HG02870 (cell line): ENCODE data around the gene GRK1.

ENCODE experiments used
- ATAC-seq: cut with Tn5 transposase; IDR thresholded peaks from one replicate; pipeline ENCODE4 v1.9.1; 2021; ENCODE audit warnings: mild to moderate bottlenecking, moderate library complexity; ENCODE audit not compliant: unreplicated experiment

GRK1 gene

DNA sequence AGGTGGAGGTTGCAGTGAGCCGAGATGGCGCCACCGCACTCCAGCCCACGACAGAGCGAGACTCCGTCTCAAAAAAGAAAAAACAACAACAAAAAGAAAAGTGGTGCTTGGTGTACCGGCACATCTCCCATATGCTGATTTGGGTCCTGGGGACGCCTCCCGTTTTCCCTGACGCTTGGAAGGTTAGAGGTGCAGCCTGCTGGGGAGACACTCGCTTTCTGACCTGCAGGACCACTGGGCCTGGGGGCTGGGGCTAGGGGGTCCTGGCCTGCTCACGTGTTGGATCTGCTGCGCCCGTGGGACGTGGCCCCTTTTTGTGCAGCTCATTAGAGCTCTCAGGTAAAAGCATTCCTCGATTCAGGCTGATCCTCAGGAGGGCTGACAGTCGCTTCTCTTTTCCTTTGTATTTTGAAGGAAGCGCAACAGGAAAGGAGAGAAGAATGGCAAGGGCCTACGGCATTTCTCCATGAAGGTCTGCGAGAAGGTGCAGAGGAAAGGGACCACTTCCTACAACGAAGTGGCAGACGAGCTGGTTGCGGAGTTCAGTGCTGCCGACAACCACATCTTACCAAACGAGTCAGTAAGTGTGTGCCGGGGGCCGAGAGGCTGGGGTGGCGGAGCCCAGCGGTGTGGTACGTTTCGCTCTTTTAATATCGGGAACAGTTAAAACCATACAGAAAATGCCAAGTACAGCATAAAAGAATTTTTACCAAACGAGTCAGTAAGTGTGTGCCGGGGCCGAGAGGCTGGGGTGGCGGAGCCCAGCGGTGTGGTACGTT, 34.1 kb upstream of the GRK1 start:
- no peak for ATAC-seq

DNA sequence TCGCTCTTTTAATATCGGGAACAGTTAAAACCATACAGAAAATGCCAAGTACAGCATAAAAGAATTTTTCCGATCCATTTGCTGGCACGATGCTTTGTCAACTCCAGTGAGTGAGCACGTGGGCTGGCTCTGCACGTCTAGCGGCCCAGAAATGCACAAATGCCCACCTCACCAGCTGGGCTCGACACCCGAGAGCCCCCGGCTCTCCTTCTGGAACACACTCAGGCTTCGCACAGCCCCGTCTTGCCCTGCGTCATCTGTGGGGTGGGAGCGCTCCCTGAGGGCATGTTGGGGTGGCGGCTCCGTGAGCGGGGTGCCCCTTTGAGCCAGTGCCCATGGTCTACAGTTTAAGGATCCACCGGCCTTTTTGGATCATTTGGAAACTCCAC, 33.5 kb upstream of the GRK1 start:
- no peak for ATAC-seq

DNA sequence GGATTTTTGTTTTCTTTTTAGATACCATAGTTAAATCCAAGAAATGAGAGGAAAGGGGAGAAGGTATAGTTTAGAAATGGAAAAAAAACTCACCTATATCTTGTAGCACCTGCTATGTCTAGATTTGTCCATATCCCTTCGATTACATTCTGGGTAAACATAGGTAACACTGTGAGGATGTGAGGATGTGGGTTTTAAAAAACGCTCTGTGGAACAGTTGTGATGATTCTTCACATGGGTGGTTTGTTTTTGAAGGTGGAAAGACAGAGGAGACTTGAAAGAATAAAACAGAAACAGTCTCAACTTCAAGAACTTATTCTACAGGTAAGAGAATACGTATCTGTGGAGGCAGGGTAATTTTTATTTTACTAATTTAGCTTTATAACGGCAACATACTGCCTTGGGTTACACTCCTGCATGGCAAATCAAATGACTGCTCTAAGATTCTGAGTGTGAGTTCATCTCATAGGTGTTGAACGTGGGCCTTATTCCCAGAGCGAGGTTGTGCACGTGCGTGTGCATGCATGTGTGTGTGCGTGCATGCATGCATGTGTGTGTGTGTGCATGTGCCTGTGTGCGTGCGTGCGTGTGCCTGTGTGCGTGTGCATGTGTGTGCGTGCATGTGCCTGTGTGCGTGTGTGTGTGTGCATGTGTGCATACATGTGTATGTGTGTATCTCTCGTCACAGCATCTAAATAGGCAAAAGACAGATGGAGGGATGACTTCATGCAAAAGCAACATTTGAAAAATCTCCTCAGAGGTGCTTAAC, 32.6 kb upstream of the GRK1 start:
- no peak for ATAC-seq

DNA sequence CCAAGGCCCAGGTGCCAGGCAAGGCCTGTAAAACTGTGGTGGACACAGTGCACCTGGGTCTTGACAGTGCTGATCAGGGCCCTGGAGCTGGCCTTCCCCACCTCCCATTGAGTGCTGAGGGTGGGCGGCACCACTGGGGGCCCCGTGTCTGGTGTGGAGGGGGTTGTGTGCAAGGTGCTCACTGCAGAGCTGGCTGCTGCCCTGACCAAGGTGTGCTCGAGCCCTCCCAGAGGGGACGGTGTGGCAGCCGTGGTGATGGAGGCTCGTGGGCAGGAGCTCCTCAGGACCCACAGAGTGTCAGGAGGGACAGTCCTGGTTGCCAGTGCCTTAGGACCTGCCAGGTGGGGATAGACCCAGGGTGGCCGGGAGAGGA, 32.0 kb upstream of the GRK1 start:
- ATAC-seq: no peak

DNA sequence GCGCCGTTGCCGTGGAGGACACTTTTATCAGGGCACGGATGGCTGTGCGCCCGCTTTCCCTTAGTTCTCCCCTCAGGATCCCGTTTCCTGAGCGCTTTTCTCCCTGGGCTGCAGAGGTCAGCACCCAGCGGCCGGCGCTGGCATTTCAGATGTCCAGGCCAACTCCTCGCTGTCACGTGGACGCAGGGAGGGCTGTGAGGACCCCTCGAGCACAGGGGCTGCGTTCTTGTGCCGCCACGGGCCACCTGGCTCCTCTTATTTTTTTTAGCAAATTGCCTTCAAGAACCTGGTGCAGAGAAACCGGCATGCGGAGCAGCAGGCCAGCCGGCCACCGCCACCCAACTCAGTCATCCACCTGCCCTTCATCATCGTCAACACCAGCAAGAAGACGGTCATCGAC, 31.3 kb upstream of the GRK1 start:
- ATAC-seq: no peak

DNA sequence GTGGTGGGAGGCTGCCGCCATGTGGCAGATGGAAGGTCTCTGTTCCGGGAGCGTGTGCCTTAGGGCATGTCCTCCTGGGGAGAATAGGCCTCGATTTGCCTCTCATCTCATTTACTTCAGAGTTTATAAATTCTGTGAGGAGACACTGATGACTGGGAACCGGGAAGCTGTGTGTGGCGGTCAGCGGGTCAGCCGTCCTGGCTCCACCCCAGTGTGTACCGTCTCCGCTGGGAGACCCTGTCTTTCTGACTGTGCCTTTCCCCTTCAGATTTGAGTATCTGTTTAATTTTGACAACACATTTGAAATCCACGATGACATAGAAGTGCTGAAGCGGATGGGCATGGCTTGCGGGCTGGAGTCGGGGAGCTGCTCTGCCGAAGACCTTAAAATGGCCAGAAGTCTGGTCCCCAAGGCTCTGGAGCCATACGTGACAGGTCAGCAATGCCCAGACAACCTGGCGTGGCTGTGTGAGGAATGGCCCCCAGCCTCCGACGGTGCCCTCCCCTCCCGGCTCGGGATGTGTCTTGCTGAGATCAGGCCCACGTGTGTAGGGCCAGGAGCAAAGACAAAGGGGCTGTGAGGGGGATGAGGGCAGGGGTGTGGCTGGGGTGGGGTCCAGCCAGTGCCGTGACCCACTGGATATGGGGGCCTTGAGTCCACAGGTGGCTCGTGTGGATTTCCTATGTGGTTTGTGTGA, 30.6 kb upstream of the GRK1 start:
- ATAC-seq: no peak

DNA sequence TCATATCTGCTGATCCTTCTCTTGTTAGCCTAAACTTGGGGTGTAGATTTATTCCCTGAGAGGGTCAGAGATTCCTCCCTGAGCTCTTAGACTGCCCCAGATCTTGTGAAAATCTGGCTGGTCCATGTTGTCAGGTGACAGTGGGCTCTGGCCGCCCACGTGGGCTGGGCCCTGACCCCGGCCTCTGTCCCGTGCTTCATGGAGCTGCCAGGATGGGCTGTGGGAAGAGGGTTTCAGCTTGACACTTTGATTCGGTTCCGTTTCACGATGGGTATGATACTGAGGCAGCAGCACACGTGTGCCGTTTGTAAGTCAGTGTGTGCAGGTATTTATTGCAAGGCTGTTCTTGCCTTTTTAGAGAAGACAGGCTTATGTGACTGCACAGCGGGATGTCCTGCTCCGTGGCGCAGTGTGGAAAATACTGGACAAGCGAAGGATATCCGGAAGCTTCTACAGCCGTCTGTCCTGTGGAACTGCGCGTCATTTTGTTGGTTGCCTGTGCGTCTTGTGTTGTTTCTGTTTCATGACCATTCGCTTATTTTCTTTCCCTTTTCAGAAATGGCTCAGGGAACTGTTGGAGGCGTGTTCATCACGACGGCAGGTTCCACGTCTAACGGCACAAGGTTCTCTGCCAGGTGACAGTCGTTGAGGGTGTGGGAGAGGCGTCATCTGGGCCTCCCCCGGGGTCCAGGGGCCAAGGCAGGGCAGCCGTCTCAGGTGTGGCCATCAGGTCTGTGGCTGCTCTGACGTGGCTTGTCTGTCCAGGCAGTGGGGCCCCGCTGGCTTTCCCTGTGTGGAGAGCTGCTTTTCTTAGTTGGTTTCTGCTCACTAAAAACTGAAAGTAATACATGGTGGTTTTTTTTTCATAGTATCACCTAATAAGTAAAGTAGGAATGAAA, 29.5 kb upstream of the GRK1 start:
- no peak for ATAC-seq

DNA sequence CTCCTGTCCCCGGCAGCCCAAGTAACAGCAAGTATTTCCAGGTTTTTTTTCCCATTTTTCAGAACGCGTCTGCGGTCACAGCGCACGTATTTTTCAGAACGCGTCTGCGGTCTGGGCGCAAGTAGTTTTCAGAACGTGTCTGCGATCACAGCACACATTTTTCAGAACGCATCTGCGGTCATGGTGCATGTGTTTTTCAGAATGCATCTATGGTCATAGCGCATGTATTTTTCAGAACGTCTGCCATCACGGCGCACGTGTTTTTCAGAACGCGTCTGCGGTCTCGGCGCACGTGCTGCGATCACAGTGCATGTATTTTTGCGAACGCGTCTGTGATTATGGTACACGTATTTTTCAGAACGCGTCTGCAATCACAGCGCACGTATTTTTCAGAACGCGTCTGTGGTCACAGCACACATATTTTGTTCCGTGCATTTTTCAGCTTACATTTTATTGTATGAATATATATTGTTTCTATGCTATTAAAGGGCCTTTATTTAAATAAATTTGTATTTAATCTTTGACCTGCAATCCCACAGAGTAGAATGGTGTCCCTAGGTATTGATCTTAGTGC, 28.8 kb upstream of the GRK1 start:
- no peak for ATAC-seq

DNA sequence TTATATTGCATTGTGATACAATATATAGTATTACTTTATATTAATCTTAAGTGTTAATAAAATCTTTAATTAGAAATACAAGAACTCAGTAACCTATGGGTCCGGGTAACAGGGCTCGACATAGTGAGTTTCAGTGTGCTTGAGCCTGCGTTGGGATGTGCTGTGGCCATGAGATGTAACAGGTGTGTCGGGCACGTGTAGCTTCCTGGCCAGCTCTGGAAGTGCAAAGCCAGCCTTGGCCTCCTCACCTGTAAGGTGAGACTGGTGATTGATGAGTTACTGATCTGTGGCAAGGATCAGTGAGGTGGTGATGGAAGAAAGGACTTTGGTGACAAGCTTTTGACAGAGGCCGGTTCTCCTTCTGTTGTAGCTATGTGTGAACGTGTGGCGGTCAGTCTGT, 28.2 kb upstream of the GRK1 start:
- ATAC-seq: no peak

DNA sequence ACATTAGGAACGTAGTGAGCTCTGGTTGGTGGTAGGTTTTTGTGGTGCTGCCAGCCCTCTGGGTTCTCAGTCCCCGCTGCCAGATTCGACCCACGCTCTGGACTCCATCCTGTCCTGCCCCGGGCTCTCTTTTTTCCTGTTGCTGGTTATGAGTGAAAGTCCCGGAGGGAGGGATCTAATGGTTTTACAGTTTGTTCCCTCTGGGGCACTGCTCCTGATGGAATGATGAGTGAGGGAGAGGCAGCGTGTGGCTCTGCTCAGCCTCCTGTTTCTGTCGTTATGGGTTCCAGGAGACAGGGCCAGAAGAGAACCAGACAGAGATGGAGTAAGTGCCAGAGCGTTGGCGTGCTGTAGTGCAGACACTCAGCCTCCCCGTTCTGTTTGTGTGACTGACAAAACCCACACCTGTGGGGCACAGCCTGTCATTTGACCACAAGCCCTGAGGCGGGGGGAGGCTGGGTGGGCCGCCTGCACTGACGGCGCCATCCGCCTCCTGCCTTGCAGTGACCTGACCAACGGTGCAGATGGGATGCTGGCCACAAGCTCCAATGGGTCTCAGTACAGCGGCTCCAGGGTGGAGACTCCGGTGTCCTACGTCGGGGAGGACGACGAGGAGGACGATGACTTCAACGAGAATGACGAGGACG, 27.3 kb upstream of the GRK1 start:
- ATAC-seq: no peak

DNA sequence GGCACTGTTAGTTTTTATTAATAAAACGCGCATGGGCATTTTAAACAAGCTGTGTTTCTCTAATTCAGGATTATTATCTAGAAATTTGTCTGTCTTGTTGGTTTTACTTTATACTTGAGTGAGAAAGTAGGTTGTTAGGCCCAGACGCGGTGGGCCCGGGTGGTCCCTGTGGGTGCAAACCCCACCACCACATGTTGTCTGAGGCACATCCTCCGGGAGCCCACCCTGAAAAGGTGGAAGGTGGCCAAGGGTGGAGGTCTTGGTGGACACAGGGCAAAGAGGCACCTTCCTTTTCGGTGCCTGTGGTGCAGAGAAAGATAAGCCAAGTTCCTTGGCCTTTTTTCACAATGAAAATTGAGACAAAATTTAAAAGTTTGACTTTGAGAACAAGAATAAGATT, 25.6 kb upstream of the GRK1 start:
- ATAC-seq: no peak

DNA sequence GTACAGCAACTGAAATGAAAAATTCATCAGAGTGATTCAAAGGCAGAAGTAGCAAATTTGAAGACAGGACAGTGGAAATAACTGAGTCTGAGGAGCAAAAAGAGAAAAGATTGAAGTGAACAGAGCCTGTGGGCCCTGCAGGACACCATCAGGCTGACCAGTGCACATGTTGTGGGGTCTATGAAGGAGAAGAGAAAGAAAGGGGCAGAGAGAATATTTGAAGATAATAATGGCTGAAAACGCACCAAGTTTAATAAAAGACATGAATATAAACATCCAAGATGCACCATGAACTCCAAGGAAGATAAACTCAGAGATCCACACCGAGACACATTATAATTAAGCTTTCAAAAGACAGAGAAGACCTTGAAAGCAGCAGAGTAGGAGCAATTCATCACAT, 24.5 kb upstream of the GRK1 start:
- no peak for ATAC-seq

DNA sequence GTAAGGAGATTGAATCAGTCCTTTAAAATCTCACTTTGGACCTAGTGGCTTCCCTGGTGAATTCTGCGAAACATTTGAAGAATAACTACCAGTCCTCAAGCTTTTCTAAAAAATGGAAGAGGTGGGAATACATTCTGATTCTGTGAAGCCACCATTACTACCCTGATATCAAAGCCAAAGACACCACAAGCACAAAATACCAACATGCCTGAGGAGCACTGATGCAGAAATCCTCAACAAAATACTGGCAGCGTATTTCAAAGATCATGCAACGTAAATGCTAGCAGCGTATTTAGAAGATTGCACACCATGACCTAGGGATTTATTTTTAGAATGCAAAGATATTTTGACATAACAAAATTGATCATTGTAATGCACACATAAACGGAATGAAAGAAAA, 23.4 kb upstream of the GRK1 start:
- no peak for ATAC-seq

DNA sequence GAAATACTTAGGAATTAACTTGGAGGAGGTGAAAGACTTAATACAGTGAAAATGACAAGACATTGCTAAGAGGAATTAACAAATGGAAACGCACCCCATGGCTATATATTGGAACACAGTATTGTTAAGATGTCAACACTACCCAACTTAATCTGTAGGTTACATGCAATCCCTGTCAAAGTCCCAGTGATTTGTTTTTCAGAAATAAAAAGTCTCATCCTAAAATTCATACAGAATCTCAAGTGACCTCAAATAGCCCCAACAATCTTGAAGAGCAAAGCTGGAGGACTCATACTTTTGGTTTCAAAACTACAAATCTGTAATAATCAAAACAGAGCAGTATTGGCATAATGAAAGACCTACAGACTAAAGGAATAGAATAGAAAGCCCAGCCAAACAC, 22.2 kb upstream of the GRK1 start:
- ATAC-seq: no peak

DNA sequence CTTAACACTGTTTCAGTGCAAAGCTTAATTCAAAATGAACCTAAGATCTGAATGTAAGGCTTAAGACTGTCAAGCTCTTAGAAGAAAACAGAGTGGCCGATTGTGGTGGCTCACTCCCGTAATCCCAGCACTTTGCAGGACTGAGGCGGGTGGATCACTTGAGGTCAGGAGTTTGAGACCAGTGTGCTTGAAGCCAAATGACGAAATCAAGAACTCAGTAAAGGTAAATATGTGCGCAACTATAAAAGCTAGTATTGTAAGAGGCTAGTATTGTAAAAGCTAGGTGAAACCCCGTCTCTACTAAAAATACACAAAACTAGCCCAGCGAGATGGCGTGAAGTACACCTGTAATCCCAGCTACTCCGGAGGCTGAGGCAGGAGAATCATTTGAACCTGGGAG, 21.7 kb upstream of the GRK1 start:
- no peak for ATAC-seq

DNA sequence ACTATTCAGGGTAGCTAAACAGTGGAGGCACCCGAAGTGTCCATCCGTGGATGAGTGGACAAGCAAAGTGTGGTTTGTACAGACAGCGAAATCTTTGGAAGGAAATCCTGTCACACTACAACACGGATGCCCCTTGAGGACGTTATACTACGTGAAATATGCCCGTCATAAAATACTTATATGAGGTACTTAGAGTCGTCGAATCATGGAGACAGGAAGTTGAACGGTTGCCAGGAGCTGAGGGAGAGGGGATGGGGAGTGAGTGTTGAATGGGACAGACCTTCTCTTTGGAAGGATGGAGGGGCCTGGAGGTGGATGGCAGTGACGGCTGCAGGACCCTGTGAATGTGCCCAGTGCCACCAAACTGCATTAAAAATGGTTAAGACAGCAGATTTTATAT, 20.6 kb upstream of the GRK1 start:
- ATAC-seq: no peak

DNA sequence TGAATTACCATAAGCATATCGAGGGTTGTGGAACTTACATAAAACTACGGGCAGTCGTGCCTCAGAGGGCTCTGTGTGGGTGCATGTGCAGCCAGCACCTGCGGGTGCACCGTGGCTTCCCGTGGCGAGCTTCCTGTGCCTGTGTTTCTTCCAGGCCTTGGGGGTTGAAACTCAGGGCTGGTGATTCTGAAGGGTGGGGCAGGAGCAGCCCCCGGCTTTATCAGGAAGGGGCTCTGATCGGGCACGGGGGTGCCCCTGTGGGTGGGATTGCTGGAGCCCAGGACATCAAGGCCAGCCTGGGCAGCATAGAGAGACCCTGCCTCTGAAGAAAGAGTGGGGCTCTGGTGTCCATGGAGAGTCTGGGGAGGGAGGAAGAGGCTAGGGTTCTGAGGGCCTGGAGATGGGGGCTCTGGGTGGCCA, 20.1 kb upstream of the GRK1 start:
- ATAC-seq: no peak

DNA sequence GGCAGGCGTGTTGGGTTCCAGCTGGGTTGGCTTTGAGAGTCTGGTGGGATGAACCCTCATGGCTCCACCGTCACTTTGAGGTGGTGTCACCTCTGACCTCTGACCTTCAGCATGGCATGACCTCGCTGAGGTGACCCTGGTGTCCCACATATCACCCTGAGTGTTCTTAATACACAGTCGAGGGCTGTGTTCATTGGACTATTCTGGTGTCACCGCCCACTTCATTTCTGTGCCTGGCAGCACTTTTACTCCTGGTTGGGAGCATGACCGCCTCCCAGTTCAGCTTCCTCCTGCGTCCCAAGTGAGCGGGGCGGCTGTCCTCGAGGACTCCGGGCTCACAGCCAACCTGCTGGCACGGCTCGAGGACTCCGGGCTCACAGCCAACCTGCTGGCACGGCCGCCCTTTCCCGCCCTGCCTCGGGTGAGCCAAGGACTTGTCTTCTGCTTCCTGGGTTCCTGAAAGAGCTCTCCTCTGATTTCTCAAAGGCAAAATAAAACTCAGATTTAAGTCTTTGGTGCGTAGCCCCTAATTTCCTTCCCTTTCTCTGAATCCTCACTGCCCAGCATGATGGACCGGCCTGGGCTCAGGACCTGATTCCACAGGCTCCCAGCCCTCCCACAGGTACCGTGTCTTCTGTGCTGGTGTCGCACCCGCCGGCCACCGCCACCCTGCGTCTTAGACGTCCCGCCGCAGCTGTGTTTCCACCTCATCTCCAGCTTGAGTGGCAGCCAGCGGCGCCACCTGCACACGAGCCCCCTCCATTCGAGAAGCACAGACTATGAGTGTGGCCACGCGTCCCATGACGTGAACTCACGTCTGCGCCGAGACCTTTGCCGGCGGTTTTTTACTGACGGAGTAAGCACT, 19.4 kb upstream of the GRK1 start:
- no peak for ATAC-seq

DNA sequence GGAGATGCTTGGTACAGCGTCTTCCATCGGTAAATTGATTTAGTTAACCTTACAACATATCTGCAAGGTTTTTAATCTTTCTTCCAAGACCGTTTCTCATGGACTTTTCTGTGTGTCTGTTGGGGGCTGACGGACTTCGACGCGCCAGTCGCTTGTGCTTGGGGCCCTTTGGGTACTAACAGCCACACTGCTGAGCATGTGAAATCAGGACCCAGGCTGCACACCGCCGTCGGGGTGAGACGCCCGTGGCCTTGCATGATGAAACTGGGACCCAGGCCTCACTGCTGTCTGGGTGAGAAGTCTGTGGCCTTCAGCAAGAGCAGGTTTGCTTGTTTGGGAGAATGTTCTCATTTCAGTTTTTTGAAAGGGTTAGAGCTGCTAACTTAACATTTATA, 18.8 kb upstream of the GRK1 start:
- ATAC-seq: no peak
